H1 (cell line): Measurements from ENCODE around the gene GPSM1. TPM values are rescaled to one million over a fixed set of nuclear protein-coding genes. Genes with fewer than 3 reads are reported as not detected.
A peak's percentile ranks its signal among the peaks of the same experiment; 100 is the strongest.

Experiments
- CTCF ChIA-PET: fragments of 300-600 bp; sonication (Branson Sonifier 250); formaldehyde crosslinking; loops from one replicate; lab custom pipeline; 2021; ENCODE audit not compliant: partially characterized antibody; lab: Charles Lee
- POLR2A ChIA-PET: fragments of 300-600 bp; sonication (Branson Sonifier 250); formaldehyde crosslinking; loops from one replicate; lab custom pipeline; 2021; ENCODE audit warnings: inconsistent platforms; ENCODE audit not compliant: partially characterized antibody; lab: Charles Lee
- DNase-seq, 2 experiments: peaks; one replicate each; pipeline versions ENCODE4 v3.0.0 to v3.0.0-alpha.2; 2010 to 2022; ENCODE audit warnings: low spot score in 2 of 2, low read depth in 1 of 2, mixed read lengths in 1 of 2
- FAIRE-seq: peaks from 2 replicates; lab custom pipeline; 2011; peaks lifted over from hg19 to GRCh38; lab: Jason Lieb, UNC
- H2AFZ ChIP-seq: 2 replicates; pipeline ENCODE4 v1.8.1; 2012; ENCODE audit warnings: low read length, inconsistent platforms
- H2AK5ac ChIP-seq: 2 replicates; pipeline ENCODE4 v1.6.1; 2013; ENCODE audit warnings: low read depth, low read length
- H2BK120ac ChIP-seq: replicated peaks from 2 replicates; pipeline ENCODE3; 2013; ENCODE audit warnings: low read depth, low read length, inconsistent platforms
- H2BK12ac ChIP-seq: 2 replicates; pipeline ENCODE4 v1.6.1; 2013; ENCODE audit warnings: low read depth, low read length
- H2BK15ac ChIP-seq: 2 replicates; pipeline ENCODE4 v1.6.1; 2013; ENCODE audit warnings: low read length
- H2BK20ac ChIP-seq: 2 replicates; pipeline ENCODE4 v1.6.1; 2013; ENCODE audit warnings: low read length
- H2BK5ac ChIP-seq: 2 replicates; pipeline ENCODE4 v1.6.1; 2013; ENCODE audit warnings: low read depth, low read length
- H3K14ac ChIP-seq: 2 replicates; pipeline ENCODE4 v1.6.1; 2013; ENCODE audit warnings: inconsistent platforms; ENCODE audit not compliant: insufficient read length
- H3K18ac ChIP-seq: 2 replicates; pipeline ENCODE4 v1.6.1; 2013; ENCODE audit warnings: low read length; ENCODE audit errors: extremely low read depth
- H3K23ac ChIP-seq: 2 replicates; pipeline ENCODE4 v1.6.1; 2013; ENCODE audit warnings: inconsistent platforms; ENCODE audit not compliant: insufficient read length
- H3K23me2 ChIP-seq: 2 replicates; pipeline ENCODE4 v1.6.1; 2013; ENCODE audit warnings: low read depth, low read length
- H3K27ac ChIP-seq: 2 replicates; pipeline ENCODE4 v1.6.1; 2011; ENCODE audit warnings: low read depth, low read length, inconsistent platforms
- H3K27me3 ChIP-seq, 4 experiments: replicated peaks in 1 of 4; 1 replicate in 1 of 4; 2 replicates in 3 of 4; pipeline versions ENCODE4 v1.6.1 to v1.8.1; 2011 to 2013; ENCODE audit warnings: low read length in 3 of 4, mild to moderate bottlenecking in 3 of 4, inconsistent platforms in 2 of 4, mixed read lengths in 2 of 4, moderate library complexity in 1 of 4; ENCODE audit not compliant: control insufficient read depth in 3 of 4, insufficient read depth in 3 of 4; ENCODE audit errors: extremely low read depth in 1 of 4
- H3K36me3 ChIP-seq, 4 experiments: 2 replicates each; pipeline versions ENCODE4 v1.6.1 to v1.8.1; 2011 to 2013; ENCODE audit warnings: mild to moderate bottlenecking in 4 of 4, low read length in 3 of 4, moderate library complexity in 2 of 4, control low read depth in 1 of 4, inconsistent platforms in 1 of 4; ENCODE audit not compliant: insufficient read depth in 4 of 4, control insufficient read depth in 2 of 4
- H3K4ac ChIP-seq: replicated peaks from 2 replicates; pipeline ENCODE3; 2013; ENCODE audit warnings: low read length, low read depth, mixed read lengths, inconsistent platforms; ENCODE audit not compliant: insufficient read length
- H3K4me1 ChIP-seq, 4 experiments: replicated peaks in 1 of 4; 1 replicate in 1 of 4; 2 replicates in 3 of 4; pipeline versions ENCODE4 v1.6.1 to v1.8.1; 2011 to 2013; ENCODE audit warnings: low read length in 3 of 4, inconsistent platforms in 2 of 4, mixed read lengths in 1 of 4; ENCODE audit not compliant: insufficient read depth in 4 of 4, control insufficient read depth in 3 of 4
- H3K4me2 ChIP-seq, 2 experiments: 2 replicates each; pipeline versions ENCODE4 v1.6.1 to v1.8.1; 2011 to 2013; ENCODE audit warnings: low read depth in 2 of 2, low read length in 2 of 2, control low read depth in 1 of 2, inconsistent platforms in 1 of 2, mild to moderate bottlenecking in 1 of 2; ENCODE audit not compliant: insufficient read depth in 1 of 2
- H3K4me3 ChIP-seq, 4 experiments: fragments of 200-600, 300-600 bp in 1 of 4; sonication (generic), shearing (Covaris generic), sonication (Bioruptor Twin) in 1 of 4; 2 replicates each; pipeline versions ENCODE4 v1.5.1 to v1.8.1; 2011 to 2016; ENCODE audit warnings: low read length in 4 of 4, low read depth in 3 of 4, control low read depth in 2 of 4, inconsistent platforms in 2 of 4, mild to moderate bottlenecking in 2 of 4, mixed read lengths in 1 of 4, moderate library complexity in 1 of 4; ENCODE audit not compliant: insufficient read depth in 2 of 4; ENCODE audit errors: extremely low read depth in 1 of 4
- H3K56ac ChIP-seq: replicated peaks from 2 replicates; pipeline ENCODE3; 2013; ENCODE audit warnings: low read depth, mild to moderate bottlenecking, mixed read lengths, low read length, inconsistent platforms; ENCODE audit not compliant: insufficient read length
- H3K79me1 ChIP-seq: 2 replicates; pipeline ENCODE4 v1.6.1; 2013; ENCODE audit warnings: low read depth, low read length, control low read depth
- H3K79me2 ChIP-seq, 2 experiments: 2 replicates each; pipeline versions ENCODE4 v1.6.1 to v1.8.1; 2012 to 2013; ENCODE audit warnings: low read length in 2 of 2, mild to moderate bottlenecking in 2 of 2, inconsistent platforms in 1 of 2; ENCODE audit not compliant: insufficient read depth in 2 of 2, control insufficient read depth in 1 of 2
- H3K9ac ChIP-seq, 4 experiments: replicated peaks in 1 of 4; 1 replicate in 1 of 4; 2 replicates in 3 of 4; pipeline versions ENCODE4 v1.6.1 to v1.8.1; 2011 to 2013; ENCODE audit warnings: low read depth in 3 of 4, low read length in 3 of 4, control low read depth in 2 of 4, mild to moderate bottlenecking in 2 of 4, moderate library complexity in 2 of 4, inconsistent platforms in 1 of 4; ENCODE audit errors: extremely low read depth in 1 of 4
- H3K9me3 ChIP-seq, 2 experiments: 2 replicates each; pipeline versions ENCODE4 v1.6.1 to v1.8.1; 2012 to 2013; ENCODE audit warnings: mild to moderate bottlenecking in 2 of 2, moderate library complexity in 2 of 2, control low read depth in 1 of 2, inconsistent platforms in 1 of 2, low read depth in 1 of 2, low read length in 1 of 2, mixed read lengths in 1 of 2; ENCODE audit not compliant: insufficient read depth in 2 of 2
- H4K20me1 ChIP-seq, 2 experiments: replicated peaks in 1 of 2; 2 replicates each; pipeline versions ENCODE3 to v1.8.1; 2011 to 2013; ENCODE audit warnings: inconsistent platforms in 2 of 2, low read length in 2 of 2, mild to moderate bottlenecking in 1 of 2; ENCODE audit not compliant: insufficient read depth in 2 of 2, control insufficient read depth in 1 of 2
- H4K5ac ChIP-seq: 2 replicates; pipeline ENCODE4 v1.6.1; 2013; ENCODE audit warnings: low read length, low read depth, mixed read lengths, inconsistent platforms; ENCODE audit not compliant: insufficient read length
- H4K8ac ChIP-seq: 2 replicates; pipeline ENCODE4 v1.8.0; 2013; ENCODE audit warnings: mild to moderate bottlenecking, moderate library complexity, low read length, inconsistent platforms; ENCODE audit not compliant: insufficient read depth; ENCODE audit errors: extremely low read depth
- H4K91ac ChIP-seq: replicated peaks from 2 replicates; pipeline ENCODE3; 2013; ENCODE audit warnings: low read length, mixed read lengths, inconsistent platforms; ENCODE audit not compliant: insufficient read length
- BCL11A ChIP-seq, 2 experiments: IDR thresholded peaks; one replicate each; pipeline ENCODE4 v1.6.1; 2011; ENCODE audit warnings: low read depth in 2 of 2, low read length in 2 of 2, mild to moderate bottlenecking in 2 of 2
- CBX5 ChIP-seq: fragments of 300-800, 300-1000 bp; sonication (generic); IDR thresholded peaks from 2 replicates; pipeline ENCODE4 v1.7.1; 2016; ENCODE audit warnings: antibody characterized with exemption, low read length, low read depth
- E2F6 ChIP-seq: IDR thresholded peaks from 2 replicates; pipeline ENCODE4 v1.6.1; 2012; ENCODE audit warnings: inconsistent platforms
- FOSL1 ChIP-seq: IDR thresholded peaks from 2 replicates; pipeline ENCODE4 v1.6.1; 2011; ENCODE audit warnings: mild to moderate bottlenecking, low read depth, low read length, moderate library complexity; ENCODE audit not compliant: insufficient read depth
- NANOG ChIP-seq: IDR thresholded peaks from 2 replicates; pipeline ENCODE4 v1.6.1; 2011; ENCODE audit warnings: low read length, low read depth, mild to moderate bottlenecking, inconsistent platforms; ENCODE audit not compliant: insufficient read depth, poor library complexity, severe bottlenecking
- PHF8 ChIP-seq: fragments of 200-600 bp; sonication (generic); conservative IDR thresholded peaks from 2 replicates; pipeline ENCODE4 v1.7.1; 2012; ENCODE audit warnings: low read depth, mild to moderate bottlenecking, inconsistent platforms, low read length, moderate library complexity
- POLR2A ChIP-seq, 2 experiments: IDR thresholded peaks; 1 replicate in 1 of 2; 2 replicates in 1 of 2; pipeline ENCODE4 v1.6.1; 2011; ENCODE audit warnings: low read depth in 2 of 2, low read length in 2 of 2, mild to moderate bottlenecking in 2 of 2; ENCODE audit errors: control extremely low read depth in 1 of 2
- SIN3A ChIP-seq, 2 experiments: IDR thresholded peaks in 1 of 2; conservative IDR thresholded peaks in 1 of 2; 2 replicates each; pipeline ENCODE4 v1.6.1; 2011 to 2012; ENCODE audit warnings: low read length in 2 of 2, improper control_type of control experiment in 1 of 2, low read depth in 1 of 2, mild to moderate bottlenecking in 1 of 2
- SP2 ChIP-seq: IDR thresholded peaks from 2 replicates; pipeline ENCODE4 v1.6.1; 2012; ENCODE audit warnings: mild to moderate bottlenecking, low read length, inconsistent platforms
- SRF ChIP-seq: IDR thresholded peaks from 2 replicates; pipeline ENCODE4 v1.6.1; 2011; ENCODE audit warnings: mild to moderate bottlenecking, low read depth, low read length, moderate library complexity
- SUZ12 ChIP-seq: fragments of 200-600 bp; sonication (generic); IDR thresholded peaks from 2 replicates; pipeline ENCODE4 v1.6.1; 2012; ENCODE audit warnings: mild to moderate bottlenecking, inconsistent platforms, low read length, moderate library complexity, mixed read lengths
- TEAD4 ChIP-seq: IDR thresholded peaks from 2 replicates; pipeline ENCODE4 v1.6.1; 2012; ENCODE audit warnings: low read depth, low read length, inconsistent platforms, mixed read lengths
- WGBS, 2 experiments: shearing (Covaris generic) in 1 of 2; methylation state at CpG; one replicate each; pipeline versions ENCODE4 v1.1.6 to v1.1.7; 2013 to 2015; ENCODE audit warnings: low lambda C conversion rate in 2 of 2, mixed read lengths in 2 of 2, inconsistent platforms in 1 of 2, low coverage in 1 of 2, missing lambda C conversion rate in 1 of 2; ENCODE audit not compliant: insufficient replicate concordance in 2 of 2, insufficient coverage in 1 of 2, insufficient read length in 1 of 2; ENCODE audit errors: extremely low coverage in 1 of 2, missing lambda C conversion rate in 1 of 2; 5-methylcytosine and 5-hydroxymethylcytosine counted together
- polyA plus RNA-seq, 7 experiments: library from polyadenylated mRNA; depleted of rRNA in 3 of 7; stranded (reverse) in 5 of 7; unstranded in 2 of 7; fragments of >200 nt in 5 of 7; fragments of 200-250 nt in 2 of 7; gene quantifications; 1 replicate in 5 of 7; 2 replicates in 1 of 7; 4 replicates in 1 of 7; pipeline versions ENCODE4 v1.2.1 to v1.2.3, GENCODE V29; 2011 to 2013; ENCODE audit warnings: missing spikeins in 2 of 7, mixed read lengths in 2 of 7
- total RNA-seq: library from RNA; stranded (reverse); fragmentation: NEBNext Ultra II Directional; extraction: Animal tissue kit (Norgen Biotek cat#: 25700); gene quantifications from 2 replicates; pipeline ENCODE4 v1.2.1, GENCODE V29; 2021

Gene GPSM1
- total and polyA plus RNA-seq, 2 of the 8 experiments (the other 6 are each of a cell fraction or from before 2014, with no cell fraction given): 12.8 to 18.0 TPM

DNA sequence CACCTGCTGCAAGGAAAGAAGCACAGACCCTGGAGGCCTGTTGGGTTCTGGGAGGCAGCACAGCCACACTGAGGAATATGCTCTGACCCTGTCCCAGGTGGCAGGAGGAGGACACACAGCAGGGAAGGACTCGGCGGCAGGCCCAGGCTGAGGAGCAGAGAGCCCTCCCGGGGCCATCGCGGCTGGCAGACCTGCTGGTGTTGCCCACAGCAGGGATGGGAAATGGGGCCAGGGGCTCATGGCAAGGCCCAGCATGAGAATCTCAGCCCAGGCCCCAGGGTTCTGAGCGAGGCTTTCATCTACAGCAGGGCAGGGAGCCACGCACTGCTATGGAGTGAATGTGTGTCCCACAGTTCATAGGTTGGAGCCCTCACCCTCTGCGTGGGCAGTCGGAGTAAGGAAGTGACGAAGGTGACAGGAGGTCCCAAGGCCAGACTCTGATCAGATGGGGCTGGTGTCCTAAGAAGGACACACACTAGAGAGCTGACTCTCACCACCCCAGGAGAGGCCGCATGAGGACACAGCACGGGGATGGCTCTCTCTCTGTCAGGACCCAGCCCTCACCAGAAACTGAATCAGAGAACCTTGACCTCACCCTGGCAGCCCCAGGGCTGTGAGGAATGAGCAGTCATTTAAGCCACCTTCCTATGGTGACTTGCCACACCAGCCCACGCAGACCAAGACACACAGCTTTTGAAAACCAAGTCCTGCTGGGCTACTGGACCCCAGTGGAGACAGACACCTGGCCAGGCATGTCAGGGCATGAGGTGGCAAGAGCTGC, 10.3 kb upstream of the GPSM1 start:
- Histone ChIP-seq H3K27ac (no peak overlapping the region), H2BK20ac (no peak overlapping the region), H2BK15ac (no peak overlapping the region), H3K9me3 (peaks cover 13 to 19% of the 10 kb centered on the region in 2 experiments), H4K8ac (peak overlapping the region; percentile 68; the same call in 1 of the 2 replicates), H3K4me2 (no peak overlapping the region), H3K79me1 (no peaks in the 10 kb centered on the region), H2BK120ac (no peak overlapping the region), H3K56ac (no peak overlapping the region), H3K4me3 (no peak overlapping the region), H3K4me1 (0 out of 7 replicates have a peak, but pooled peaks cover 0 to 3% (median 0%) of the 10 kb centered on the region in 4 experiments), H3K79me2 (no peaks in the 10 kb centered on the region), H3K9ac (no peak overlapping the region), H3K23me2 (peaks cover 2% of the 10 kb centered on the region; the same call in 1 of the 2 replicates), H2AFZ (no peak overlapping the region), H3K23ac (no peak overlapping the region), H4K20me1 (no peaks in the 10 kb centered on the region), H3K4ac (no peak overlapping the region), H2AK5ac (no peak overlapping the region), H3K18ac (no peak overlapping the region), H3K36me3 (no peaks in the 10 kb centered on the region), H4K5ac (no peak overlapping the region), H4K91ac (no peak overlapping the region), H3K27me3 (no peaks in the 10 kb centered on the region), H2BK5ac (no peak overlapping the region), H2BK12ac (peak overlapping the region; percentile 68; the same call in 1 of the 2 replicates), H3K14ac (no peak overlapping the region)
- no peak for DNase-seq
- POLR2A ChIA-PET: no interaction called here
- FAIRE-seq: no peak
- 90% methylated on average over 13 of the region's 13 CpGs; no CpG with 5 or more reads in 1 of the 2 experiments for WGBS, 2 experiments
- CTCF ChIA-PET: no interaction called here
- TF ChIP-seq FOSL1 (no peak), SUZ12 (no peak), NANOG (no peak), TEAD4 (no peak), SIN3A (conservative IDR thresholded peaks at IDR 0.05 in 1 of 2, IDR thresholded peaks at IDR 0.05 in 1 of 2; ENCODE audit: low read depth in 1 of 2, low read length in 2 of 2) (no peak), BCL11A (IDR thresholded peaks at IDR 0.05; ENCODE audit: low read depth in 2 of 2, low read length in 2 of 2) (no peak), E2F6 (no peak), POLR2A (IDR thresholded peaks at IDR 0.05; ENCODE audit: control extremely low read depth in 1 of 2, low read depth in 2 of 2, low read length in 2 of 2) (no peak), PHF8 (no peak), CBX5 (no peak), SRF (no peak), SP2 (no peak)
